GM10266 (cell line): Measurements from ENCODE around the gene CCL28.
A peak's percentile ranks its signal among the peaks of the same experiment; 100 is the strongest.
"Not testable (repeated sequence)": the region's sequence is repeated elsewhere in the genome, so short reads cannot be mapped to it uniquely, and the experiment has no call there.

Source experiments
- DNase-seq: peaks from one replicate; pipeline ENCODE4 v3.0.0; 2012; ENCODE audit errors: extremely low spot score
- TF ChIP-seq, protein P1 (sequence below): IDR thresholded peaks from 2 replicates; pipeline ENCODE4 v1.5.1; 2012; ENCODE audit warnings: mild to moderate bottlenecking, low read depth; ENCODE audit not compliant: control insufficient read depth, insufficient read depth; ENCODE audit errors: missing control alignments

CCL28 gene

DNA sequence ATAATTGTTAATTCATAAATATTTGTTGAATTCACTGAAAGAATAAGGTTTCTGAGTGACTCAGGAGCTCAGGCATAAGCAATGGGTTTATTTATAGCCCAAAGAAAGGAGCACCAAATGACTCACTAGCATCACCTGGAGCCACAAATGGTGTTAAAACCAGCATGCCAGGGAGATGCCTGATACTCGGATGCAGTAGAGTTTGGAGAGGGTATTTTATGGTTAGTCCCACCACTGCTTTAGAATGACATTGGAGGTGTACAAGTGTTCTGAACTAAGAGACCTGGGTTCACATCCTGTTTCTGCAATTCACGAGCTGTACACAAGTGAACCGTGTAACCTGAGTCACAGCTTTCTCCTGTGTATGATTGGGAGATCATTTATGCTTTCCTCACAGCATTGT, 25.2 kb downstream of the CCL28 start:
- TF ChIP-seq, protein P1, sequence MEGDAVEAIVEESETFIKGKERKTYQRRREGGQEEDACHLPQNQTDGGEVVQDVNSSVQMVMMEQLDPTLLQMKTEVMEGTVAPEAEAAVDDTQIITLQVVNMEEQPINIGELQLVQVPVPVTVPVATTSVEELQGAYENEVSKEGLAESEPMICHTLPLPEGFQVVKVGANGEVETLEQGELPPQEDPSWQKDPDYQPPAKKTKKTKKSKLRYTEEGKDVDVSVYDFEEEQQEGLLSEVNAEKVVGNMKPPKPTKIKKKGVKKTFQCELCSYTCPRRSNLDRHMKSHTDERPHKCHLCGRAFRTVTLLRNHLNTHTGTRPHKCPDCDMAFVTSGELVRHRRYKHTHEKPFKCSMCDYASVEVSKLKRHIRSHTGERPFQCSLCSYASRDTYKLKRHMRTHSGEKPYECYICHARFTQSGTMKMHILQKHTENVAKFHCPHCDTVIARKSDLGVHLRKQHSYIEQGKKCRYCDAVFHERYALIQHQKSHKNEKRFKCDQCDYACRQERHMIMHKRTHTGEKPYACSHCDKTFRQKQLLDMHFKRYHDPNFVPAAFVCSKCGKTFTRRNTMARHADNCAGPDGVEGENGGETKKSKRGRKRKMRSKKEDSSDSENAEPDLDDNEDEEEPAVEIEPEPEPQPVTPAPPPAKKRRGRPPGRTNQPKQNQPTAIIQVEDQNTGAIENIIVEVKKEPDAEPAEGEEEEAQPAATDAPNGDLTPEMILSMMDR: peak; percentile 23
- DNase-seq: peak; percentile 24

GRCh38 chr5:43376496-43377140, 35.6 kb downstream of the CCL28 start:
- no peak for DNase-seq
- TF ChIP-seq, protein P1: no peak

GRCh38 chr5:43371821-43372220, 40.4 kb downstream of the CCL28 start:
- TF ChIP-seq, protein P1: no peak
- DNase-seq: no peak

GRCh38 chr5:43370352-43370751, 41.8 kb downstream of the CCL28 start:
- TF ChIP-seq, protein P1: no peak
- DNase-seq: no peak

DNA sequence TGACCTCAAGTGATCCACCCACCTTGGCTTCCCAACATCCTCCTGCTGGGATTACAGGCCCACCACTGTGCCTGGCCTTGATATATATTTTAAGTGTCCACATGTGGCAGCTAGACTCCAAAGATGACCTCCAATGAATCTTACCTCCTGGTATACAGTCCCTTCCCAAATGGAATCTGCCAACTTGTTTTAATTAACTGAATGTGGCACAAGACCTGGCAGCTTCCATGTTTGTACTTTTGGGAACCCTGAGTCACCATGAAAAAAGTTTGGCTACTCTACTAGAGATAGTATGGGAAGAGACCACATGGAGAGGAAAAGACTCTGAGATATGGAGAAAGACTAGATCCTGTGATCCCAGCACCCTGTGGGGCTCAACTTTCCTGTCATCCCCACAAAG, 42.5 kb downstream of the CCL28 start:
- TF ChIP-seq, protein P1: no peak
- DNase-seq: no peak

GRCh38 chr5:43367909-43368669, 44.1 kb downstream of the CCL28 start:
- no peak for DNase-seq
- TF ChIP-seq, protein P1: no peak

DNA sequence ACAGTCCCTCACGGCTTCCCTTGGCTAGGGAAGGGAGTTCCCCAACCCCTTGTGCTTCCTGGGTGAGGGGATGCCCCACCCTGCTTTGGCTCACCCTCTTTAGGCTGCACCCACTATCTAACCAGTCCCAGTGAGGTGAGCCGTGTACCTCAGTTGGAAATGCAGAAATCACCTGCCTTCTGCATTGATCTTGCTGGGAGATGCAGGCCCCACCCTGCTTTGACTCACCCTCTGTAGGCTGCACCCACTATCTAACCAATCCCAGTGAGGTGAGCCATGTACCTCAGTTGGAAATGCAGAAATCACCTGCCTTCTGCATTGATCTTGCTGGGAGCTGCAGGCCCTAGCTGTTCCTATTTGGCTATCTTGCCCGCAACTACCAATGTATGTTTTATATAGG, 44.7 kb downstream of the CCL28 start:
- TF ChIP-seq, protein P1: no peak
- no peak for DNase-seq

- DNase-seq: not testable (repeated sequence)
Observed at GRCh38 chr5:43366680-43367246, 45.4 kb downstream of the CCL28 start.

GRCh38 chr5:43365155-43365554, 47.0 kb downstream of the CCL28 start:
- DNase-seq: not testable (repeated sequence)
